Measurements from ENCODE around the gene AKR1B1. TPM values are rescaled to one million over a fixed set of nuclear protein-coding genes. Genes with fewer than 3 reads are reported as not detected.

Gene AKR1B1
- total RNA-seq, 1 donor from 2014 or later, result 61.8 TPM

- peaks cover 17% of the 10 kb centered on the region for H3K27me3 Mint-ChIP-seq (ENCODE audit: unreplicated experiment)
- H3K9me3 Mint-ChIP-seq (ENCODE audit: unreplicated experiment), result no peaks in the 10 kb centered on the region
- DNase-seq (ENCODE audit: extremely low spot score, unreplicated experiment), result no peak
- no peak overlapping the region for H3K4me3 Mint-ChIP-seq (ENCODE audit: unreplicated experiment)
- no peak overlapping the region for H3K27ac Mint-ChIP-seq (ENCODE audit: unreplicated experiment)
- no peaks in the 10 kb centered on the region for H3K36me3 Mint-ChIP-seq (ENCODE audit: unreplicated experiment)
- TF ChIP-seq CTCF (IDR thresholded peaks at IDR 0.05), result no peak
- H3K4me1 Mint-ChIP-seq (ENCODE audit: unreplicated experiment), result peaks cover 4% of the 10 kb centered on the region
These were observed 31.0 kb downstream of the AKR1B1 start for GRCh38 chr7:134427896-134428295.

GRCh38 chr7:134425777-134426176 lies 33.1 kb downstream of the AKR1B1 start:
- Mint-ChIP-seq H3K27me3 (ENCODE audit: unreplicated experiment) (peaks cover 12% of the 10 kb centered on the region), H3K9me3 (ENCODE audit: unreplicated experiment) (no peaks in the 10 kb centered on the region), H3K4me3 (ENCODE audit: unreplicated experiment) (no peak overlapping the region), H3K27ac (ENCODE audit: unreplicated experiment) (no peak overlapping the region), H3K4me1 (ENCODE audit: unreplicated experiment) (peaks cover 11% of the 10 kb centered on the region), H3K36me3 (ENCODE audit: unreplicated experiment) (no peaks in the 10 kb centered on the region)
- DNase-seq (ENCODE audit: extremely low spot score, unreplicated experiment), result no peak
- no peak for TF ChIP-seq CTCF (IDR thresholded peaks at IDR 0.05)

GRCh38 chr7:134422638-134423037 lies 36.3 kb downstream of the AKR1B1 start:
- Mint-ChIP-seq H3K4me3 (ENCODE audit: unreplicated experiment) (no peak overlapping the region), H3K4me1 (ENCODE audit: unreplicated experiment) (peaks cover 12% of the 10 kb centered on the region), H3K36me3 (ENCODE audit: unreplicated experiment) (no peaks in the 10 kb centered on the region), H3K9me3 (ENCODE audit: unreplicated experiment) (no peaks in the 10 kb centered on the region), H3K27ac (ENCODE audit: unreplicated experiment) (no peak overlapping the region), H3K27me3 (ENCODE audit: unreplicated experiment) (peaks cover 20% of the 10 kb centered on the region)
- TF ChIP-seq CTCF (IDR thresholded peaks at IDR 0.05), result no peak
- DNase-seq (ENCODE audit: extremely low spot score, unreplicated experiment), result no peak

GRCh38 chr7:134422008-134422407 lies 36.9 kb downstream of the AKR1B1 start:
- no peak for TF ChIP-seq CTCF (IDR thresholded peaks at IDR 0.05)
- no peak overlapping the region for H3K27ac Mint-ChIP-seq (ENCODE audit: unreplicated experiment)
- H3K4me3 Mint-ChIP-seq (ENCODE audit: unreplicated experiment), result no peak overlapping the region
- peaks cover 12% of the 10 kb centered on the region for H3K4me1 Mint-ChIP-seq (ENCODE audit: unreplicated experiment)
- H3K36me3 Mint-ChIP-seq (ENCODE audit: unreplicated experiment), result no peaks in the 10 kb centered on the region
- no peak for DNase-seq (ENCODE audit: extremely low spot score, unreplicated experiment)
- peaks cover 21% of the 10 kb centered on the region for H3K27me3 Mint-ChIP-seq (ENCODE audit: unreplicated experiment)
- H3K9me3 Mint-ChIP-seq (ENCODE audit: unreplicated experiment), result no peaks in the 10 kb centered on the region

- Mint-ChIP-seq H3K4me3 (ENCODE audit: unreplicated experiment) (no peak overlapping the region), H3K27ac (ENCODE audit: unreplicated experiment) (no peak overlapping the region)
These were observed 38.3 kb downstream of the AKR1B1 start for GRCh38 chr7:134420424-134421125.

More at GRCh38 chr7:134420424-134421125, 38.3 kb downstream of the AKR1B1 start:
- peaks cover 21% of the 10 kb centered on the region for H3K27me3 Mint-ChIP-seq (ENCODE audit: unreplicated experiment)
- peak; percentile 62 for TF ChIP-seq CTCF (IDR thresholded peaks at IDR 0.05)
- H3K9me3 Mint-ChIP-seq (ENCODE audit: unreplicated experiment), result no peaks in the 10 kb centered on the region
- no peaks in the 10 kb centered on the region for H3K36me3 Mint-ChIP-seq (ENCODE audit: unreplicated experiment)
- H3K4me1 Mint-ChIP-seq (ENCODE audit: unreplicated experiment), result peaks cover 12% of the 10 kb centered on the region
- no peak for DNase-seq (ENCODE audit: extremely low spot score, unreplicated experiment)
